Measurements from ENCODE around the gene DAB2IP.

The DAB2IP gene

DNA sequence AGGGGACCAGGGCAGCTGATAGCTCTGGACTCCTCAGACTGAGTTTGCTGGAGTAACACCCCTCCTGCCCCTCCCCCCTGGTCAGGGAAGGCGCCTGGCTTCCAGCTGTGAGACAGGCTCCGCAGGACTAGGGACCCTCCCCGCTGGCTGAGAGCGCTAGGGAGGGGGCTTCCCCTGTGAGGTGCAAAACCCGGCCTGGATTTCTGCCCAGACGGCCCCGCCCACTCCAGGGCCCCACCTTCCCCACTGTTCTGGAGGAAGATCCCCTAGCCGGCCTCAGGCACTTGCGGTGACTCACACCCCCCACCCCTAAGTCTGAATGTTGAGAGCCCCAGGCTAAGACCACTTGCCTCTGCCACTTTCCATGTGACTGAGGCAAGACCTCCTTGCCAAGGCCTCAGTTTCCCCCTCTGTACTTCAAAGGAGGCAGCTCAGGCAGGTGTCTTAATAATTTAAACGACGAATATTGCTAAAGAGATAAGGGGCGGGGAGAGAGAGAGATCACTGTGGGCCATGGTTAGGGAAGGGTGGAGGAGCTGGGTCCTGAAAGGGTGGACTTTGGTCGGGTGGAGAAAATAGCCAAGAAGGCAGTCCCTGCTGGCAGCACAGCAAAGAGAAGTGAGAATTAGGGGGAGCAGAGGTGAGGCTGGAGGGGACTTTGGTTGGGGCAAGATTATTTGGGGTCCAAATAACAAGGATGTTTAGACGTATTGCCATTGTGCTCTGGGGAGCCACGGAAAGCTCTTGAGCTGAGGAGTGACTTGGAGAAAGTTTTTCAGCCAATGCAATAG lies 1.0 kb upstream of the DAB2IP start:
- DNase-seq (ENCODE audit: low read depth) = no peak
- TF ChIP-seq, protein P1, sequence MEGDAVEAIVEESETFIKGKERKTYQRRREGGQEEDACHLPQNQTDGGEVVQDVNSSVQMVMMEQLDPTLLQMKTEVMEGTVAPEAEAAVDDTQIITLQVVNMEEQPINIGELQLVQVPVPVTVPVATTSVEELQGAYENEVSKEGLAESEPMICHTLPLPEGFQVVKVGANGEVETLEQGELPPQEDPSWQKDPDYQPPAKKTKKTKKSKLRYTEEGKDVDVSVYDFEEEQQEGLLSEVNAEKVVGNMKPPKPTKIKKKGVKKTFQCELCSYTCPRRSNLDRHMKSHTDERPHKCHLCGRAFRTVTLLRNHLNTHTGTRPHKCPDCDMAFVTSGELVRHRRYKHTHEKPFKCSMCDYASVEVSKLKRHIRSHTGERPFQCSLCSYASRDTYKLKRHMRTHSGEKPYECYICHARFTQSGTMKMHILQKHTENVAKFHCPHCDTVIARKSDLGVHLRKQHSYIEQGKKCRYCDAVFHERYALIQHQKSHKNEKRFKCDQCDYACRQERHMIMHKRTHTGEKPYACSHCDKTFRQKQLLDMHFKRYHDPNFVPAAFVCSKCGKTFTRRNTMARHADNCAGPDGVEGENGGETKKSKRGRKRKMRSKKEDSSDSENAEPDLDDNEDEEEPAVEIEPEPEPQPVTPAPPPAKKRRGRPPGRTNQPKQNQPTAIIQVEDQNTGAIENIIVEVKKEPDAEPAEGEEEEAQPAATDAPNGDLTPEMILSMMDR (conservative IDR thresholded peaks at IDR 0.05; ENCODE audit: low read length) = no peak
- no peak overlapping the region for H3K4me3 ChIP-seq (ENCODE audit: low read length)

DNA sequence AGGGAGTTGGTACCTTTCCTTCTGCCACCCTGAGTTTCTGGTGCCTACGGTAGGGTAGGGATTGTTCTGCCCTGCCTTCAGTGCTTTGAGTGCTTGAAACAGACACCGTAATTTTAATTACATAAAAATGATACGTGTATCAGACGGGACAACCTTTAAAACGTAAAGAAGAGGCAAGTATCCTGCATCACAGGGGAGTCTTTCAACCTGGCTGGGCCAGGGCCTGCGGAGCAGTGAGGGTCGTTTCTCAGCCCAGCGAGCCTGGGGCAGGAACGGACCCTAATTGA lies 483 bp upstream of the DAB2IP start:
- H3K4me3 ChIP-seq (ENCODE audit: low read length) = no peak overlapping the region
- TF ChIP-seq, protein P1 (conservative IDR thresholded peaks at IDR 0.05; ENCODE audit: low read length) = no peak
- no peak for DNase-seq (ENCODE audit: low read depth)

DNA sequence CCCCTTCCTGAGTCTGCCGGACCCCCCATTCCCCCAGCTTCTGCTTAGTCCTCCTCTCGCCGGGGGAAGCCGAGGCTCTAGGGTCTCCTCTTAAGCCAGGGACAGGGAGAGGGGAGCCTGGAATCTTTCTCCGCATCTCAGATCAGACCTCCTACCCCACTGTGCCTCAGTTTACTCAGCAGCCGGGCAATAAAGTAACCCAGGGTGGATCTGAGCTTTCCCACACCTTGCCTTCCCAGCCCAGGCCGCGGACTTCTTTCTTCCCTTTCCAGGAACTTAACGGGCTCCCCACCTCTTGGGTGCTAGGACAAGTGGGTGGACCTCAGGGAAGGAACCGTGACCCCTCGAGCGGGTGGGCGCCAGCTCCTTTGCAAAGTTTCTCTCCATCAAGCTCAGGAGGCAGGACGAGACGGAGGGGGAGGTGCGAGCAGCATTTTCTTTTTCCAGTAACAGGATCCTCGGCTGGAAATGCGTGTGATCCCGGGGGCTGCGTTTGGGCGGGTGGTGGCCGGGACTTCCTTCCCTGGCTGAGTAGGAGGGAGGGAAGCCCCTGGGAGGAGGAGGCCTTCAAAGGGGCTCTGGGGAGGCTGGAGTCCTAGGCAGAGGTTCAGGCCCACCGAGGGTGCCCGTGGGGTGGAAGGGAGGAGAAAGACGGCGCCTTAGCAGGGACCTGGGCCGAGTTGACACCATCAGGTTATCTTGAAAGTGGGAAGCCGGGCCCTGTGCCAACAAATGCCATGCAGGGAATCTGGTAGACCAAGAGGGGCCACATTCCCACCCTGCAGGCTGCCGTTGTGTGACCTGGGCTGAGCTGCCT lies 795 bp downstream of the DAB2IP start:
- no peak for DNase-seq (ENCODE audit: low read depth)
- TF ChIP-seq, protein P1 (conservative IDR thresholded peaks at IDR 0.05; ENCODE audit: low read length) = no peak
- H3K4me3 ChIP-seq (ENCODE audit: low read length) = peak overlapping the region; percentile 50

DNA sequence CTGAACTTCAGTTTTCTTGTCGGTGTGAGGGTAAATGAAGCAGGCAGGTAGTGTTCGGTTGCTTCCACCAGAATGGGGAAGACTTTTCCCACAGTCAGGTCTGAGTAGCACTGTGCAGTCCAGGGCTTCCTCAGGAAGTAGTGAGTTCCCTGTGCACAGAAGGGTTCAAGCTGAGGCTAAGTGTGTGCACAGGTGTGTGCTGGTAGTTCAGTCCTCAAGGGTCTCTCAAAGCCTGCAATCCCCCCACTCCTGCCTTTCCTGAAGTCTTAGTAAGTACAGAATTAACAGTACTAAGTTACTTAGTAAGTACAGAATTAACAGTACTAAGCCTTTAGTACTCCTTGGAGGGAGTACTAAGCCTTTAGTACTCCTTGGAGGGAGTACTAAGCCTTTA lies 1.4 kb downstream of the DAB2IP start:
- TF ChIP-seq, protein P1 (conservative IDR thresholded peaks at IDR 0.05; ENCODE audit: low read length) = no peak
- H3K4me3 ChIP-seq (ENCODE audit: low read length) = no peak overlapping the region
- no peak for DNase-seq (ENCODE audit: low read depth)

DNA sequence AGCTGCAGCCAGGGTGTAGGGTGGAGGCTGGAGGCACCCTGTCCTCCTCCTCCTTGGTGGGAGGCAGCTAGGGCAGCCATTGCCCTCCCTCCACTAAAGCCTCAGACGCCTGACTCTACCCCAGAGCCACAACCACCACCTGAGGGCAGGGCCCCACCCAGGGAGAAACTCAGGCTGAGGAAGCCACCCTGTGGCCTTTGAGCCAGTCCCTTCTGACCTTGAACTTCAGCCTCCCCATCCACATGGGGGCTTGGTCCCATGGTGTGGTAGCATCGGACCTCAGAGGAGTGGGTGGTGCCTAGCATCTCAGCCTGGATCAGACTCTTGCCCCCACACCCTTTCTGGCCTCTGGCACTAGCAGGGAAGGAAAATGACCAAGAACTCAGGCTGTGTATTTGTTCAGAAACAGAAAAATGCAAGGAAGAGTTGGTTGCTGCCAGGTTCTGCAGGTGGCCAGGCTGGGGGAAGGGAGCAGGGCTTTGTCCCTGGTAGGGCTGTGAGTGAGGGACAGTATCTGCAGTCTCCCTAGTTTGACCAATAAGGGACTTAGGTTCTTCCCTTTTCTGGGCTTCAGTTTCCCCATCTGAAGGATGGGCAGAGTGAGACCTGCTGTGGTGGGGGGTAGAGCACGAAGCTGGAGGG lies 3.2 kb downstream of the DAB2IP start:
- H3K4me3 ChIP-seq (ENCODE audit: low read length) = no peak overlapping the region
- TF ChIP-seq, protein P1 (conservative IDR thresholded peaks at IDR 0.05; ENCODE audit: low read length) = no peak
- DNase-seq (ENCODE audit: low read depth) = no peak

DNA sequence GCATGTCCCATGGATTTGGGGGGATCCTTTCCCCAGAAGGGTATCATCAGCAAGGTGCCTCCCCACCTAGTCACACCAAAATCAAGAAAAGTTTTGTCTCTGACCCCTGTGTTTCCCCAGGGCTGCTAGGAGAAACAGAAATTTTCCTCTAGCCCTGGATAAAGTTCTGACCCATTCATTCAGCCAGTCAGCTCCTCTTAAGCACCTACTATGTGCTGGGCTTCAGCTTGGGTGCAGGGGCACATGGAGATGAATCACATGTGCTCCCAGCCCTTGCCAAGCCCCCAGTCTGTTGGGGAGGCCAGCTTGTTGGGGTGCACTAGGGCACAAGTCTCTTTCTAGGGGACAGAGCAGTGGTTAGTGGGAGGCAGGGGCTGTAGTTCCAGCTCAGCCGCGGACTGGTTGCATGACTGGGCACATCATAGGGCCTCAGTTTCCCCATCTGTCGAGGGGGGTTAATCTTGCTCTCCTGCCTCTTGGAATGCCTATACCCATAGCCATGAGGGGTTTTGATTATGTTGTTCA lies 3.9 kb downstream of the DAB2IP start:
- H3K4me3 ChIP-seq (ENCODE audit: low read length) = no peak overlapping the region
- DNase-seq (ENCODE audit: low read depth) = no peak
- TF ChIP-seq, protein P1 (conservative IDR thresholded peaks at IDR 0.05; ENCODE audit: low read length) = no peak
